ENCODE data around the gene ZNF701. TPM values are rescaled to one million over a fixed set of nuclear protein-coding genes. Genes with fewer than 3 reads are reported as not detected.

The ZNF701 gene
- total and polyA plus RNA-seq, 2 of the 8 experiments (the other 6 are each of a cell fraction or from before 2014, with no cell fraction given) = 4.9 to 18.7 TPM

GRCh38 chr19:52533901-52534300 is 36.2 kb upstream of the ZNF701 start:
- H2AFZ ChIP-seq (ENCODE audit: low read length) = no peak overlapping the region
- CTCF ChIA-PET (ENCODE audit: partially characterized antibody) = no interaction called here
- peaks cover 0 to 2% (median 0%) of the 10 kb centered on the region in 4 experiments; a peak in 1 of 7 replicates for H3K4me1 ChIP-seq (replicated peaks in 1 of 4; ENCODE audit: control insufficient read depth in 3 of 4, insufficient read depth in 4 of 4, low read length in 3 of 4)
- H3K4ac ChIP-seq (replicated peaks; ENCODE audit: insufficient read length, low read depth, low read length) = no peak overlapping the region
- DNase-seq (ENCODE audit: low read depth in 1 of 2, low spot score in 2 of 2) (no peak), FAIRE-seq (no peak)
- H3K4me3 ChIP-seq (ENCODE audit: extremely low read depth in 1 of 4, insufficient read depth in 2 of 4, low read depth in 3 of 4, low read length in 4 of 4) = no peak overlapping the region
- H3K18ac ChIP-seq (ENCODE audit: extremely low read depth, low read length) = no peak overlapping the region
- H3K9me3 ChIP-seq (ENCODE audit: insufficient read depth in 2 of 2, low read depth in 1 of 2, low read length in 1 of 2) = no peaks in the 10 kb centered on the region
- H4K8ac ChIP-seq (ENCODE audit: extremely low read depth, insufficient read depth, low read length) = no peak overlapping the region
- no peak overlapping the region for H4K5ac ChIP-seq (ENCODE audit: insufficient read length, low read depth, low read length)
- H3K14ac ChIP-seq (ENCODE audit: insufficient read length) = no peak overlapping the region
- peaks cover 0 to 3% of the 10 kb centered on the region in 2 experiments for H4K20me1 ChIP-seq (replicated peaks in 1 of 2; ENCODE audit: control insufficient read depth in 1 of 2, insufficient read depth in 2 of 2, low read length in 2 of 2)
- H3K79me1 ChIP-seq (ENCODE audit: low read depth, low read length) = no peaks in the 10 kb centered on the region
- H3K9ac ChIP-seq (replicated peaks in 1 of 4; ENCODE audit: extremely low read depth in 1 of 4, low read depth in 3 of 4, low read length in 3 of 4) = no peak overlapping the region
- peaks cover 0 to 8% of the 10 kb centered on the region in 2 experiments; a peak in 2 of 4 replicates for H3K79me2 ChIP-seq (ENCODE audit: control insufficient read depth in 1 of 2, insufficient read depth in 2 of 2, low read length in 2 of 2)
- no peak overlapping the region for H2AK5ac ChIP-seq (ENCODE audit: low read depth, low read length)
- no peaks in the 10 kb centered on the region for H3K36me3 ChIP-seq (ENCODE audit: control insufficient read depth in 2 of 4, insufficient read depth in 4 of 4, low read length in 3 of 4)
- no peak for TF ChIP-seq RBBP5 (IDR thresholded peaks at IDR 0.05; ENCODE audit: borderline replicate concordance, low read depth, low read length)
- no peak for TF ChIP-seq USF2 (IDR thresholded peaks at IDR 0.05; ENCODE audit: low read length)
- TF ChIP-seq CHD2 (IDR thresholded peaks at IDR 0.05; ENCODE audit: low read length) = no peak
- TF ChIP-seq TAF7 (optimal IDR thresholded peaks at IDR 0.05; ENCODE audit: borderline replicate concordance, low read depth, low read length) = no peak
- TF ChIP-seq BACH1 (IDR thresholded peaks at IDR 0.05; ENCODE audit: low read length) = no peak
- no peak for TF ChIP-seq SP2 (IDR thresholded peaks at IDR 0.05; ENCODE audit: low read length)
- TF ChIP-seq SAP30 (IDR thresholded peaks at IDR 0.05; ENCODE audit: insufficient read depth, insufficient replicate concordance, low read length) = no peak
- TF ChIP-seq JUN (IDR thresholded peaks at IDR 0.05; ENCODE audit: low read depth, low read length) = no peak
- TF ChIP-seq SIRT6 (IDR thresholded peaks at IDR 0.05; ENCODE audit: low read length) = no peak
- TF ChIP-seq TBP (IDR thresholded peaks at IDR 0.05; ENCODE audit: low read depth, low read length) = no peak
- no peak for TF ChIP-seq HDAC6 (IDR thresholded peaks at IDR 0.05; ENCODE audit: low read depth, low read length)
- no peak for TF ChIP-seq EGR1 (IDR thresholded peaks at IDR 0.05; ENCODE audit: borderline replicate concordance, low read depth, low read length)
- no peak for TF ChIP-seq TAF1 (IDR thresholded peaks at IDR 0.05; ENCODE audit: low read depth, low read length)
- no peak for TF ChIP-seq CBX8 (IDR thresholded peaks at IDR 0.05; ENCODE audit: borderline replicate concordance, low read depth, low read length)
- H3K23ac ChIP-seq (ENCODE audit: insufficient read length) = no peak overlapping the region
- H3K23me2 ChIP-seq (ENCODE audit: low read depth, low read length) = peaks cover 8% of the 10 kb centered on the region
- POLR2A ChIA-PET (ENCODE audit: partially characterized antibody) = interaction anchor here (0.8 kb wide), 1 partner anchor 169 kb away, joined by 3 read pairs; no protein-coding TSS in a partner anchor
- no peak overlapping the region for H2BK12ac ChIP-seq (ENCODE audit: low read depth, low read length)
- no peak overlapping the region for H3K56ac ChIP-seq (replicated peaks; ENCODE audit: insufficient read length, low read depth, low read length)
- 82% methylated on average over 5 of the region's 5 CpGs; no CpG with 5 or more reads in 1 of the 2 experiments for WGBS, 2 experiments (ENCODE audit: extremely low coverage in 1 of 2, insufficient coverage in 1 of 2, insufficient read length in 1 of 2, insufficient replicate concordance in 2 of 2, low coverage in 1 of 2, low lambda C conversion rate in 2 of 2, missing lambda C conversion rate in 1 of 2)
- no peak overlapping the region for H2BK20ac ChIP-seq (ENCODE audit: low read length)
- no peak overlapping the region for H4K91ac ChIP-seq (replicated peaks; ENCODE audit: insufficient read length, low read length)
- H3K4me2 ChIP-seq (ENCODE audit: insufficient read depth in 1 of 2, low read depth in 2 of 2, low read length in 2 of 2) = no peak overlapping the region
- no peak overlapping the region for H2BK120ac ChIP-seq (replicated peaks; ENCODE audit: low read depth, low read length)
- no peak overlapping the region for H2BK15ac ChIP-seq (ENCODE audit: low read length)
- no peak overlapping the region for H3K27ac ChIP-seq (ENCODE audit: low read depth, low read length)
- H2BK5ac ChIP-seq (ENCODE audit: low read depth, low read length) = no peak overlapping the region
- H3K27me3 ChIP-seq (replicated peaks in 1 of 4; ENCODE audit: control insufficient read depth in 3 of 4, extremely low read depth in 1 of 4, insufficient read depth in 3 of 4, low read length in 3 of 4) = no peaks in the 10 kb centered on the region; a peak in 1 of 7 replicates
